Suprapubic skin (tissue), 4 donors: ENCODE results near the gene SLC7A11. TPM values are rescaled to one million over a fixed set of nuclear protein-coding genes. Genes with fewer than 3 reads are reported as not detected.
A peak's percentile ranks its signal among the peaks of the same experiment; 100 is the strongest.

Source experiments
- DNase-seq, 2 donors: peaks; one replicate each; pipeline ENCODE4 v3.0.0-alpha.2; 2019; ENCODE audit warnings: low spot score in 2 of 2
- H3K27ac ChIP-seq: fragments of 200-600 bp; sonication (generic); one replicate; pipeline ENCODE4 v1.5.1; 2019
- H3K27me3 ChIP-seq: fragments of 200-600 bp; sonication (generic); one replicate; pipeline ENCODE4 v1.5.1; 2019
- H3K36me3 ChIP-seq: fragments of 200-600 bp; sonication (generic); one replicate; pipeline ENCODE4 v1.5.1; 2019
- H3K4me1 ChIP-seq: fragments of 200-600 bp; sonication (generic); one replicate; pipeline ENCODE4 v1.5.1; 2019
- H3K4me3 ChIP-seq: fragments of 200-600 bp; sonication (generic); one replicate; pipeline ENCODE4 v1.5.1; 2019; ENCODE audit warnings: mild to moderate bottlenecking
- H3K9me3 ChIP-seq: fragments of 200-600 bp; sonication (generic); one replicate; pipeline ENCODE4 v1.5.1; 2019
- CTCF ChIP-seq, 2 donors: fragments of 200-600 bp in 1 of 2; fragments of 450-650 bp in 1 of 2; sonication (generic) in 1 of 2; IDR thresholded peaks; one replicate each; pipeline ENCODE4 v1.5.1; 2016 to 2019; ENCODE audit warnings: antibody characterized with exemption in 2 of 2, mild to moderate bottlenecking in 1 of 2, moderate library complexity in 1 of 2
- EP300 ChIP-seq: sonication (generic); formaldehyde crosslinking; IDR thresholded peaks from one replicate; pipeline ENCODE4 v1.6.1; 2017; ENCODE audit warnings: antibody characterized with exemption
- POLR2A ChIP-seq, 2 donors: fragments of 450-650 bp; IDR thresholded peaks; one replicate each; pipeline ENCODE4 v1.6.1; 2017; ENCODE audit warnings: antibody characterized with exemption in 2 of 2, mild to moderate bottlenecking in 2 of 2, moderate library complexity in 2 of 2
- POLR2AphosphoS5 ChIP-seq, 3 donors: sonication (generic); formaldehyde crosslinking; IDR thresholded peaks; one replicate each; pipeline ENCODE4 v1.6.1; 2017; ENCODE audit warnings: antibody characterized with exemption in 3 of 3
- WGBS: methylation state at CpG from one replicate; pipeline ENCODE4 v1.1.5; 2018; 5-methylcytosine and 5-hydroxymethylcytosine counted together
- total RNA-seq, 4 donors: library from RNA; depleted of rRNA; stranded (reverse); fragments of >200 nt; gene quantifications; one replicate each; pipeline ENCODE4 v1.1.0, GENCODE V29; 2016

SLC7A11 gene
- total RNA-seq, 4 donors from 2014 or later: 0.48 to 2.1 (median 1.2) TPM

- no peaks in the 10 kb centered on the region for H3K4me1 ChIP-seq
- no peak for DNase-seq
- WGBS: 90% methylated on average over 2 of the region's 2 CpGs
- no peaks in the 10 kb centered on the region for H3K27me3 ChIP-seq
- H3K4me3 ChIP-seq: no peak overlapping the region
- TF ChIP-seq CTCF (IDR thresholded peaks at IDR 0.05) (no peak), EP300 (no peak), POLR2A (IDR thresholded peaks at IDR 0.05) (no peak), POLR2AphosphoS5 (IDR thresholded peaks at IDR 0.05) (no peak)
- H3K9me3 ChIP-seq: no peaks in the 10 kb centered on the region
- H3K36me3 ChIP-seq: no peaks in the 10 kb centered on the region
- H3K27ac ChIP-seq: no peak overlapping the region
Observed at GRCh38 chr4:138248058-138248457, 5.9 kb upstream of the SLC7A11 start.

GRCh38 chr4:138247643-138248042 is 5.5 kb upstream of the SLC7A11 start:
- H3K27ac ChIP-seq: no peak overlapping the region
- no peaks in the 10 kb centered on the region for H3K9me3 ChIP-seq
- no peaks in the 10 kb centered on the region for H3K36me3 ChIP-seq
- no peak for TF ChIP-seq POLR2A (IDR thresholded peaks at IDR 0.05)
- no peak for TF ChIP-seq EP300
- no peak for TF ChIP-seq POLR2AphosphoS5 (IDR thresholded peaks at IDR 0.05)
- no peak for TF ChIP-seq CTCF (IDR thresholded peaks at IDR 0.05)
- H3K27me3 ChIP-seq: no peaks in the 10 kb centered on the region
- no peak for DNase-seq
- no peak overlapping the region for H3K4me3 ChIP-seq
- no peaks in the 10 kb centered on the region for H3K4me1 ChIP-seq
- WGBS: 91% methylated on average over 3 of the region's 3 CpGs

GRCh38 chr4:138243369-138243768 is 1.2 kb upstream of the SLC7A11 start:
- H3K4me3 ChIP-seq: no peak overlapping the region
- no peak for TF ChIP-seq CTCF (IDR thresholded peaks at IDR 0.05)
- H3K36me3 ChIP-seq: no peaks in the 10 kb centered on the region
- peaks cover 9% of the 10 kb centered on the region for H3K4me1 ChIP-seq
- no peak for DNase-seq
- H3K9me3 ChIP-seq: no peaks in the 10 kb centered on the region
- 74% methylated on average over 3 of the region's 3 CpGs for WGBS
- H3K27me3 ChIP-seq: no peaks in the 10 kb centered on the region
- no peak overlapping the region for H3K27ac ChIP-seq

- peak overlapping the region; percentile 41 for H3K27ac ChIP-seq
Observed at GRCh38 chr4:138242834-138243156, 646 bp upstream of the SLC7A11 start.

DNA sequence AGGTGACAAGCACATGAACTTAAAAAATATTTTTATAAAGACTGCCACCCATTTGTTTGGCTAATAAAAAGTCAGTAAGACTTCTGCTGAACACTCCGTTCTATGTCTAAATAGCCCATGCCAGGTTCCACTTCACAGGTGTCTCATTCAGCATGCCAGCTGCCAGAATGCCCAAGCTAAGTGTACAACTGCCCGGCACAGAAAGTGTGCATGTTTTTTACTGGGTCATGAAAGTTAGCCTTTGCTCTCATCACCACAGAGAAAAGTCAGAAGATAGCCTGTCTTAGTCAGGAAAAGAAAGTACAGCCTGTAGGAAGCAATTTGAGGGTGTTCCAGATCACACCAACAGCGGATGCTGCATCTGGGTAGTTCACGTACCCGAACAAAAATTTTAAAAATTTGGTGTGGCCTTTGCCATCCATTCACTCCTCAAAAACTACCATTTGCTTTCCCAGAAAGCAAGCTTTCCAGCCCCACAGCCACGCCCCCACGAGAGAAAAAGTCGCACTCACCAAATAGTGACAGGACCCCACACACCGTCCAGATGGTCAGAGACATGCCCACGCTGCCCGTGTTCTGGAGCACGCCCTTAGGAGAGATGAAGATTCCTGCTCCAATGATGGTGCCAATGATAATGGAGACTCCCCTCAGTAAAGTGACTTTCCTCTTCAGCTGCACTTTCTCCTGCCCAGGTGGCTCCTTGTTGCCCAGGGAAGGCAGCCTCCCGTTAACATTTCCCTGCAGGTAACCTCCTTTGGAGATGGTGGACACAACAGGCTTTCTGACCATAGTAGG is 671 bp downstream of the SLC7A11 start:
- Histone ChIP-seq H3K4me1 (peaks cover 9% of the 10 kb centered on the region), H3K9me3 (no peaks in the 10 kb centered on the region), H3K4me3 (peak overlapping the region; percentile 37), H3K36me3 (no peaks in the 10 kb centered on the region), H3K27me3 (no peaks in the 10 kb centered on the region), H3K27ac (no peak overlapping the region)
- no peak for DNase-seq
- 63% methylated on average over 13 of the region's 13 CpGs for WGBS
- TF ChIP-seq EP300: no peak
- no peak for TF ChIP-seq CTCF (IDR thresholded peaks at IDR 0.05)
- TF ChIP-seq POLR2AphosphoS5 (IDR thresholded peaks at IDR 0.05): no peak
- no peak for TF ChIP-seq POLR2A (IDR thresholded peaks at IDR 0.05)

More at GRCh38 chr4:138242834-138243156, 646 bp upstream of the SLC7A11 start:
- Histone ChIP-seq H3K9me3 (no peaks in the 10 kb centered on the region), H3K4me1 (peaks cover 9% of the 10 kb centered on the region), H3K27me3 (no peaks in the 10 kb centered on the region), H3K4me3 (peak overlapping the region; percentile 37), H3K36me3 (no peaks in the 10 kb centered on the region)
- TF ChIP-seq POLR2AphosphoS5 (IDR thresholded peaks at IDR 0.05): no peak
- TF ChIP-seq POLR2A (IDR thresholded peaks at IDR 0.05): no peak
- no peak for TF ChIP-seq CTCF (IDR thresholded peaks at IDR 0.05)
- no peak for TF ChIP-seq EP300
- 61% methylated on average over 1 of the region's 1 CpG for WGBS
- no peak for DNase-seq
